Skeletal muscle tissue (tissue), 4 donors: ENCODE measurements around the gene KCNK18. TPM values are rescaled to one million over a fixed set of nuclear protein-coding genes. Genes with fewer than 3 reads are reported as not detected.
"Not testable (repeated sequence)": the region's sequence is repeated elsewhere in the genome, so short reads cannot be mapped to it uniquely, and the experiment has no call there.

Source experiments
- H3K27ac ChIP-seq: one replicate; pipeline ENCODE4 v1.7.0; 2013; ENCODE audit warnings: mild to moderate bottlenecking, low read depth, low read length, inconsistent platforms
- H3K27me3 ChIP-seq, 3 donors: one replicate each; pipeline ENCODE4 v1.7.0; 2013; ENCODE audit warnings: low read length in 3 of 3; ENCODE audit not compliant: control insufficient read depth in 3 of 3, insufficient read depth in 3 of 3
- H3K36me3 ChIP-seq, 3 donors: one replicate each; pipeline ENCODE4 v1.7.0; 2013; ENCODE audit warnings: low read length in 3 of 3; ENCODE audit not compliant: control insufficient read depth in 3 of 3, insufficient read depth in 3 of 3
- H3K4me1 ChIP-seq, 3 donors: one replicate each; pipeline ENCODE4 v1.7.0; 2013; ENCODE audit warnings: low read length in 3 of 3, mild to moderate bottlenecking in 3 of 3; ENCODE audit not compliant: control insufficient read depth in 3 of 3, insufficient read depth in 3 of 3
- H3K4me3 ChIP-seq, 3 donors: one replicate each; pipeline ENCODE4 v1.7.0; 2013; ENCODE audit warnings: low read length in 3 of 3
- H3K9ac ChIP-seq, 3 donors: one replicate each; pipeline ENCODE4 v1.7.0; 2013; ENCODE audit warnings: low read length in 3 of 3, mild to moderate bottlenecking in 3 of 3, moderate library complexity in 2 of 3, low read depth in 1 of 3
- H3K9me3 ChIP-seq, 3 donors: one replicate each; pipeline ENCODE4 v1.7.0; 2013; ENCODE audit warnings: low read length in 3 of 3; ENCODE audit not compliant: control insufficient read depth in 3 of 3
- total RNA-seq: library from RNA; depleted of rRNA; stranded (reverse); fragments of >200 nt; gene quantifications from one replicate; pipeline ENCODE4 v1.2.3, GENCODE V29; 2014
- donor health status: Osteomylitis.

The KCNK18 gene
- total RNA-seq, 1 donor from 2014 or later: not detected

GRCh38 chr10:117230107-117230506 lies 32.8 kb downstream of the KCNK18 start:
- H3K4me3 ChIP-seq, H3K9ac ChIP-seq, H3K9me3 ChIP-seq, H3K27ac ChIP-seq, H3K4me1 ChIP-seq, H3K36me3 ChIP-seq: not testable (repeated sequence)
- peaks cover 7 to 42% (median 10%) of the 10 kb centered on the region in 3 donors for H3K27me3 ChIP-seq

GRCh38 chr10:117237401-117237991 lies 40.2 kb downstream of the KCNK18 start:
- Histone ChIP-seq H3K27me3 (peaks cover 18 to 43% (median 33%) of the 10 kb centered on the region in 3 donors), H3K4me1 (no peaks in the 10 kb centered on the region), H3K4me3 (no peak overlapping the region), H3K9ac (no peak overlapping the region), H3K36me3 (no peaks in the 10 kb centered on the region), H3K9me3 (no peaks in the 10 kb centered on the region), H3K27ac (no peak overlapping the region)

- H3K9me3 ChIP-seq: no peaks in the 10 kb centered on the region
- no peak overlapping the region for H3K4me3 ChIP-seq
- H3K27ac ChIP-seq: no peak overlapping the region
- H3K4me1 ChIP-seq: no peaks in the 10 kb centered on the region
- no peak overlapping the region for H3K9ac ChIP-seq
- H3K36me3 ChIP-seq: no peaks in the 10 kb centered on the region
- peaks cover 28 to 43% (median 38%) of the 10 kb centered on the region in 3 donors for H3K27me3 ChIP-seq
Measured at GRCh38 chr10:117239051-117239450, 41.8 kb downstream of the KCNK18 start.

GRCh38 chr10:117239721-117240620 lies 42.7 kb downstream of the KCNK18 start:
- Histone ChIP-seq H3K4me3 (no peak overlapping the region), H3K36me3 (no peaks in the 10 kb centered on the region), H3K9me3 (no peaks in the 10 kb centered on the region), H3K9ac (no peak overlapping the region), H3K27me3 (peaks cover 35 to 50% (median 47%) of the 10 kb centered on the region in 3 donors), H3K4me1 (no peaks in the 10 kb centered on the region), H3K27ac (no peak overlapping the region)

- Histone ChIP-seq H3K27me3 (peaks cover 39 to 55% (median 48%) of the 10 kb centered on the region in 3 donors), H3K4me3 (no peak within 1 kb of the TSS)
Measured at GRCh38 chr10:117240621-117241529, 43.6 kb downstream of the KCNK18 start, which contains the start of gene SLC18A2. TSS of gene SLC18A2 (plus strand) at chr10:117241114. CDS start at chr10:117241694, 580 bp downstream.

GRCh38 chr10:117241541-117242462 lies 44.5 kb downstream of the KCNK18 start:
- Histone ChIP-seq H3K9me3 (no peaks in the 10 kb centered on the region), H3K27ac (no peak overlapping the region), H3K36me3 (no peaks in the 10 kb centered on the region), H3K27me3 (peaks cover 39 to 51% (median 41%) of the 10 kb centered on the region in 3 donors), H3K4me3 (no peak overlapping the region), H3K4me1 (no peaks in the 10 kb centered on the region), H3K9ac (no peak overlapping the region)

More at GRCh38 chr10:117240621-117241529, 43.6 kb downstream of the KCNK18 start, which contains the start of gene SLC18A2:
- Histone ChIP-seq H3K9ac (no peak within 1 kb of the TSS), H3K36me3 (no peaks in the 10 kb centered on the region), H3K27ac (no peak within 1 kb of the TSS), H3K4me1 (no peaks in the 10 kb centered on the region), H3K9me3 (no peaks in the 10 kb centered on the region)

GRCh38 chr10:117242463-117242832 lies 45.2 kb downstream of the KCNK18 start:
- Histone ChIP-seq H3K4me1 (no peaks in the 10 kb centered on the region), H3K9ac (no peak overlapping the region), H3K4me3 (no peak overlapping the region), H3K27me3 (peaks cover 39 to 49% (median 42%) of the 10 kb centered on the region in 3 donors), H3K36me3 (no peaks in the 10 kb centered on the region), H3K9me3 (no peaks in the 10 kb centered on the region), H3K27ac (no peak overlapping the region)

GRCh38 chr10:117246997-117247671 lies 49.8 kb downstream of the KCNK18 start:
- Histone ChIP-seq H3K27me3 (peaks cover 29 to 38% (median 34%) of the 10 kb centered on the region in 3 donors), H3K9ac (no peak overlapping the region), H3K9me3 (no peaks in the 10 kb centered on the region), H3K4me1 (no peaks in the 10 kb centered on the region), H3K4me3 (no peak overlapping the region), H3K36me3 (no peaks in the 10 kb centered on the region), H3K27ac (no peak overlapping the region)
